HG02678 (cell line): ENCODE results near the gene C10orf105.

Experiments used
- ATAC-seq: cut with Tn5 transposase; IDR thresholded peaks from one replicate; pipeline ENCODE4 v1.9.1; 2021; ENCODE audit warnings: mild to moderate bottlenecking, moderate library complexity; ENCODE audit not compliant: unreplicated experiment

The C10orf105 gene

GRCh38 chr10:71681977-71682376 lies 37.6 kb downstream of the C10orf105 start:
- ATAC-seq: no peak

DNA sequence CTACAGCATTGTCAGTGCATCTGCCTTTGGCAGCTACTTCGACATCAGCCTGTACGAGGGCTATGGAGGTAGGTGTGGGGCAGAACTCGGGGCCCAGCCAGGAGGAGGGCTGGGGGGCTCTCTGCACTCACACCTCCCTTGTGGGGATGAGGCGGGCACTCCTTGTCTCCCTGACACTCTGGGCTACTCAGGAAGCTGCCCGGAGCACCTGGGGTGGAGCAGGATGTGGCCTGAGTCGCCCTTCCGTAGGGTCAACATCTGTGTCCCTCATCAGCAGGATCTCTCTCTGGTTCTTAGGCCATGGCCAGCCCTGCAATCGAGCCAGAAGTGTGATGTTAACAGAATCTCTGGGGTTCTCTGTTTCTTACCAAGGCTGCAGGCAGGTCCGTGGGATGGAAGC lies 40.2 kb downstream of the C10orf105 start:
- no peak for ATAC-seq

DNA sequence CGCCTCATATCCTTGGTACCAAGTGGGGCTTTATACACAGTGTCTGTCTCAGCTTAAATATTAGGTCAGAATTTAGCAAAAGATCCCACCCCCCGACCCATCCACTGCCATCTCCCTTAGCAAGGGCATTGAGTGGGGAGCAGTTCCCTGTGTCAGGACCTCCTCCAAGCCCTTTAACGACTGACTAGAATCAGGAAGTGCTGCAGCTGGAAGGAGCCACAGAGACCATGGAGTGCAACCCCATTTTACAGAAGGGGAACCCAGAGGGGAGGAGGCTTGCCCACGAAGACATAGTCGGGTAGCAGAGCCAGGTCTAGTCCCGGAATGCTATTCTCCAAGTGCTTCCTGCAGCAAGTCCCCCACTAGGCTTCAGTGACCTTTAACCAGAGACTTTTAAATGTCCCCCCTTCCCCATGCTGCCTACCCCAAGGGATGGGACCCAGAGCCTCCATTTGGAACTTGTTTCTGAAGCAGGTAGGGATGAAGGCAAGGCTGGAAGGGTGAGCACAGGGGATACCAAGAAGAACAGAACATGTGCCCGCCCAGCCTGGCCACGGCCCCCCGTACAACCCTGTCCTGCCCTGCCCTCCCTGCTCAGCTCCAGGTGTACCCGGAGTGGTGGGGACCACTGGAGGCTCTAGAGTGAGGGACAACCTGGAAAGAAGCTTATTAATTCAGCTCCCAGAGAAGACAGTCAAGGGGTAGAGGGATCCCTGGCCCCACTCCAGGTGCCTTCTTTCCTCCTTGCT lies 41.3 kb downstream of the C10orf105 start:
- ATAC-seq: no peak

- ATAC-seq: no peak
These were observed 42.3 kb downstream of the C10orf105 start for GRCh38 chr10:71677261-71677660.

GRCh38 chr10:71675295-71675970 lies 44.1 kb downstream of the C10orf105 start:
- ATAC-seq: no peak

- ATAC-seq: no peak
These were observed 47.3 kb downstream of the C10orf105 start for GRCh38 chr10:71671994-71672946.

DNA sequence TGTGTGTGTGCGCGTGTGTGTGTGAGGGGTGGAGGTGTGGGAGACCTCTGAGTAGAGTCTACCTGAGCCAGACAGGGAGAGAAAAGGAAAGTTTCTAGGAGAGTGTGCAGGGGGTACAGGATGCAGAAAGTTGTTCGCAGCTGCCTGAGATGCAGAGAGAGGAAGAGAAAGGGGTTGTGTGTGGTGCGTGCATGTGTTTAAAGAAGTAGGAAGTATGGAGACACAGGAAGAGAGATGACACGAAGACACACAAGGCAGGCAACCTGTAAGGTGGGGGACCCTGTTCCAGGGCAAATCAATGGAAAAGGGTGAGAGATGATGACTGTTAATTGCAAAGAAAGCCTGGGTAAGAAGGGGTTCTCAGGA lies 52.2 kb downstream of the C10orf105 start:
- no peak for ATAC-seq

GRCh38 chr10:71666639-71667386 lies 52.8 kb downstream of the C10orf105 start:
- ATAC-seq: no peak

DNA sequence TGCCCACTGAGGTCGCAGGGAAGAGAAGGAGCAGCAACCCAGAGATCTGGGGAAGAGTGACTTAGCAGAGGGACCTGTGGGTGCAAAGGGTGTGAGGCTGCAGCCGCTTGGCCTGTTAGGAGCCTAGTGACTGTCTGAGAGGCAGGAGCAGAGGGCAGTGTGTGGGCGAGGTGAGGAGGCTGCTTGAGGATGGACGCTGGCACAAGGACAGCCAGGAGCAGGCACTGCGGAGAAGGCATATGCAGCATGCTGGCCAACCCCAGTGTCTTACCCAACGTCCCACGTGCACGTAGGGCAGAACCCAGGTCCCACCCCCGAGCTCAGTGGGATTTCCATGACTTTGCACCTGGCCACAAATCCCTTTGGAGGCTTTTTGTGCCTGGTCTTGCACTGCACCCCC lies 54.1 kb downstream of the C10orf105 start:
- no peak for ATAC-seq

DNA sequence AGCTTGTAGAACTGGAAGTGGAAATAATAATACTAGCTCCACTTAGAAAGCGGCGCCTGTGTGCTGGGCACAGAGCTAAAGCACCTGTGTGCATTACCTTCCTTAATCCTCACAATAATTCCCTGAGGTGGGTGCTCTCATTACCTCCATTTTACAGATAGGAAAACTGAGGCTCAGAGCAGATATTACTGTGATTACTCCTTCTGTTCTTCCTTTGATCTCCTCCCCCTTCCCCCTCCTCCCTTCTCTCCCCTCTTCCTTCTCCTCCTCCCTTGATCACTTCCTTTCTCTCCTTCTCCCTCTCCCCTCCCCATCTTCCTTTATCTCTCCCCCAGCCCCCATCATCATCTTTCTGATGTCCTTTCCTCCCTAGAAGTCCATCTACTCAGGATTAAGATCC lies 55.0 kb downstream of the C10orf105 start:
- no peak for ATAC-seq

DNA sequence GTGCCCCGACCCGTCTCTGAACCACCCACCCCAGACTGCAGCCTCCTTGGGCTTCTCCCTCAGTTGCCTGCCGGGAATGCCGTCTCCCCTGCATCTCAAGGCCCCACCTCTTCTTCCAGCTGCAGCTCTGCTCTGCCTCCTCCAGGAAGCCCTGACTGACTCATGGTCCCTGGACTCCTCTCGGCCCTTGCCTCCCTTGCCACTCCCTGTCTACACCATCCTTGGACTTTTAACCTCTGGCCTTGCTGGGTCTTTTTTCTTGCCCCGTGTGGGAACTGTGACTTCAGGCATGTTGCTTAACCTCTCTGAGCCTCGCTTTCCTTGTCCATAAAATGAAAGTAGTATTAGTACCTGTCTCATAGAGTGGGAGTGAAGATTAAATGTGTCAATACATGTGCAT lies 56.3 kb downstream of the C10orf105 start:
- no peak for ATAC-seq

GRCh38 chr10:71661779-71662336 lies 57.7 kb downstream of the C10orf105 start:
- ATAC-seq: no peak
